IMR-90 (cell line): ENCODE results near the gene AGAP1. TPM values are rescaled to one million over a fixed set of nuclear protein-coding genes. Genes with fewer than 3 reads are reported as not detected.

Source experiments
- ATAC-seq: fragments of 200-7000 bp; cut with Tn5 transposase; 2 replicates; pipeline ENCODE4 v1.9.1; 2020; ENCODE audit warnings: low read depth, mild to moderate bottlenecking, moderate library complexity
- BruUV-seq: library from RNA; stranded (reverse); fragments of 400-500 nt; replicated peaks from 2 replicates; lab custom pipeline; 2021; lab: Mats Ljungman, UMichigan
- CTCF ChIA-PET: fragments of 300-600 bp; formaldehyde crosslinking; extraction: SDS; loops from one replicate; lab custom pipeline; 2021; ENCODE audit warnings: antibody characterized with exemption; lab: Yijun Ruan, JAX
- POLR2A ChIA-PET: fragments of 300-600 bp; sonication (Branson Sonifier 250); formaldehyde crosslinking; loops from one replicate; lab custom pipeline; 2022; ENCODE audit warnings: antibody characterized with exemption; ENCODE audit not compliant: unreplicated experiment; lab: Charles Lee
- DNase-seq: peaks from one replicate; pipeline ENCODE4 v3.0.0; 2013
- H2AFZ ChIP-seq: replicated peaks from 2 replicates; pipeline ENCODE3; 2013; ENCODE audit warnings: low read length, mild to moderate bottlenecking; ENCODE audit not compliant: poor library complexity
- H2AK5ac ChIP-seq: 2 replicates; pipeline ENCODE4 v1.6.1; 2013; ENCODE audit warnings: low read depth, low read length, inconsistent platforms
- H2AK9ac ChIP-seq: replicated peaks from 2 replicates; pipeline ENCODE3; 2013; ENCODE audit warnings: mild to moderate bottlenecking, low read depth, low read length, moderate library complexity; ENCODE audit not compliant: poor library complexity
- H2BK120ac ChIP-seq: 2 replicates; pipeline ENCODE4 v1.6.1; 2013; ENCODE audit warnings: low read depth, low read length, inconsistent platforms
- H2BK15ac ChIP-seq: 3 replicates; pipeline ENCODE4 v1.6.1; 2013; ENCODE audit warnings: low read depth, low read length, inconsistent platforms
- H2BK20ac ChIP-seq: 2 replicates; pipeline ENCODE4 v1.6.1; 2013; ENCODE audit warnings: low read depth, mild to moderate bottlenecking, inconsistent platforms, low read length, moderate library complexity
- H2BK5ac ChIP-seq: 2 replicates; pipeline ENCODE4 v1.6.1; 2013; ENCODE audit warnings: mild to moderate bottlenecking, low read depth, low read length, inconsistent platforms; ENCODE audit not compliant: poor library complexity, severe bottlenecking
- H3K14ac ChIP-seq: replicated peaks from 2 replicates; pipeline ENCODE4 v1.6.1; 2013; ENCODE audit warnings: low read depth, low read length, inconsistent platforms
- H3K18ac ChIP-seq: 2 replicates; pipeline ENCODE4 v1.6.1; 2013; ENCODE audit warnings: low read depth, low read length, control low read depth
- H3K23ac ChIP-seq: 2 replicates; pipeline ENCODE4 v1.6.1; 2013; ENCODE audit warnings: low read depth, low read length, inconsistent platforms
- H3K27ac ChIP-seq: 2 replicates; pipeline ENCODE4 v1.5.1; 2013; ENCODE audit warnings: mild to moderate bottlenecking, control low read depth, low read length; ENCODE audit not compliant: insufficient read depth
- H3K27me3 ChIP-seq: 2 replicates; pipeline ENCODE4 v1.6.1; 2013; ENCODE audit warnings: low read length; ENCODE audit not compliant: control insufficient read depth, insufficient read depth
- H3K36me3 ChIP-seq: 2 replicates; pipeline ENCODE4 v1.6.1; 2013; ENCODE audit warnings: low read length, mixed read lengths; ENCODE audit not compliant: control insufficient read depth, insufficient read depth
- H3K4ac ChIP-seq: 2 replicates; pipeline ENCODE4 v1.6.1; 2013; ENCODE audit warnings: low read depth, low read length, inconsistent platforms
- H3K4me1 ChIP-seq: 2 replicates; pipeline ENCODE4 v1.6.1; 2013; ENCODE audit warnings: low read length, mixed read lengths; ENCODE audit not compliant: control insufficient read depth, insufficient read depth
- H3K4me2 ChIP-seq: 2 replicates; pipeline ENCODE4 v1.6.1; 2013; ENCODE audit warnings: low read depth, mild to moderate bottlenecking, control low read depth, low read length, moderate library complexity
- H3K4me3 ChIP-seq: 2 replicates; pipeline ENCODE4 v1.5.1; 2013; ENCODE audit warnings: low read depth, mild to moderate bottlenecking, control low read depth, low read length, moderate library complexity; ENCODE audit not compliant: insufficient read depth
- H3K56ac ChIP-seq: 2 replicates; pipeline ENCODE4 v1.6.1; 2013; ENCODE audit warnings: low read length, inconsistent platforms; ENCODE audit not compliant: insufficient read depth; ENCODE audit errors: extremely low read depth
- H3K79me1 ChIP-seq, 2 experiments: 2 replicates each; pipeline ENCODE4 v1.6.1; 2013; ENCODE audit warnings: low read length in 2 of 2, inconsistent platforms in 1 of 2, low read depth in 1 of 2
- H3K9ac ChIP-seq: 2 replicates; pipeline ENCODE4 v1.6.1; 2013; ENCODE audit warnings: low read depth, low read length, control low read depth
- H3K9me1 ChIP-seq: 2 replicates; pipeline ENCODE4 v1.6.1; 2013; ENCODE audit warnings: low read length, inconsistent platforms; ENCODE audit not compliant: insufficient read depth
- H3K9me3 ChIP-seq: 2 replicates; pipeline ENCODE4 v1.6.1; 2013; ENCODE audit warnings: low read length; ENCODE audit not compliant: control insufficient read depth, insufficient read depth
- H4K20me1 ChIP-seq: 2 replicates; pipeline ENCODE4 v1.6.1; 2013; ENCODE audit warnings: low read length, inconsistent platforms; ENCODE audit not compliant: insufficient read depth
- H4K5ac ChIP-seq: 2 replicates; pipeline ENCODE4 v1.6.1; 2013; ENCODE audit warnings: mild to moderate bottlenecking, low read depth, low read length, control low read depth
- H4K8ac ChIP-seq, 2 experiments: 2 replicates each; pipeline ENCODE4 v1.6.1; 2013; ENCODE audit warnings: low read depth in 2 of 2, low read length in 2 of 2, control low read depth in 1 of 2, inconsistent platforms in 1 of 2
- H4K91ac ChIP-seq: 2 replicates; pipeline ENCODE4 v1.6.1; 2013; ENCODE audit warnings: low read depth, low read length, inconsistent platforms; ENCODE audit not compliant: insufficient read depth
- FOS ChIP-seq: fragments of 150-350 bp; IDR thresholded peaks from 2 replicates; pipeline ENCODE4 v1.6.1; 2016; ENCODE audit warnings: low read depth, low read length
- MAZ ChIP-seq: IDR thresholded peaks from 2 replicates; pipeline ENCODE4 v1.6.1; 2012; ENCODE audit warnings: low read depth, mild to moderate bottlenecking, low read length, improper control_type of control experiment, moderate library complexity, borderline replicate concordance
- POLR2A ChIP-seq: IDR thresholded peaks from 2 replicates; pipeline ENCODE4 v1.6.1; 2012; ENCODE audit warnings: mild to moderate bottlenecking, low read depth, low read length
- RAD21 ChIP-seq: IDR thresholded peaks from 2 replicates; pipeline ENCODE4 v1.6.1; 2012; ENCODE audit warnings: low read length, improper control_type of control experiment
- SMC3 ChIP-seq: fragments of 150-350 bp; IDR thresholded peaks from 2 replicates; pipeline ENCODE4 v1.6.1; 2016; ENCODE audit warnings: low read depth, mild to moderate bottlenecking, antibody characterized with exemption, low read length, moderate library complexity
- WGBS, 2 experiments: methylation state at CpG; one replicate each; pipeline versions ENCODE4 v1.1.5 to v1.1.7; 2013; ENCODE audit warnings: missing lambda C conversion rate in 2 of 2; ENCODE audit not compliant: insufficient read length in 1 of 2; ENCODE audit errors: extremely low coverage in 2 of 2; 5-methylcytosine and 5-hydroxymethylcytosine counted together
- dilution Hi-C: fragments of 300-500 bp; cut with HindIII; formaldehyde crosslinking; loops from one replicate; pipeline ENCODE4 v1.14.3; 2018; ENCODE audit warnings: low sequenced_read_pairs; ENCODE audit not compliant: unreplicated experiment
- in situ Hi-C: fragments of 300-500 bp; cut with MboI; formaldehyde crosslinking; loops from 3 replicates; pipeline ENCODE4 v1.14.3; 2019; ENCODE audit warnings: low sequenced_read_pairs, inconsistent platforms, mixed read lengths
- intact Hi-C: fragments of 100-400 bp; cut with micrococcal nuclease; formaldehyde crosslinking; loops from 2 replicates; pipeline ENCODE4 v1.10.0; 2022
- polyA plus RNA-seq, 3 experiments: library from polyadenylated mRNA; depleted of rRNA; stranded (reverse); fragments of >200 nt; gene quantifications; 2 replicates each; pipeline ENCODE4 v1.2.3, GENCODE V29; 2012; ENCODE audit warnings: low replicate concordance in 1 of 3
- total RNA-seq: library from RNA; depleted of rRNA; stranded (reverse); fragments of >200 nt; gene quantifications from 2 replicates; pipeline ENCODE4 v1.2.3, GENCODE V29; 2012
- TF ChIP-seq, protein P1 (sequence below): fragments of 150-350 bp; IDR thresholded peaks from 2 replicates; pipeline ENCODE4 v1.6.1; 2017; ENCODE audit warnings: mild to moderate bottlenecking, antibody characterized with exemption, low read length, low read depth
- TF ChIP-seq, protein P2 (sequence below): fragments of 150-350 bp; IDR thresholded peaks from 2 replicates; pipeline ENCODE4 v1.6.1; 2016; ENCODE audit warnings: low read depth, mild to moderate bottlenecking, low read length, moderate library complexity, borderline replicate concordance

Gene AGAP1
- total and polyA plus RNA-seq, 2 of the 4 experiments (the other 2 are of a cell fraction): 15.1 to 16.4 TPM

DNA sequence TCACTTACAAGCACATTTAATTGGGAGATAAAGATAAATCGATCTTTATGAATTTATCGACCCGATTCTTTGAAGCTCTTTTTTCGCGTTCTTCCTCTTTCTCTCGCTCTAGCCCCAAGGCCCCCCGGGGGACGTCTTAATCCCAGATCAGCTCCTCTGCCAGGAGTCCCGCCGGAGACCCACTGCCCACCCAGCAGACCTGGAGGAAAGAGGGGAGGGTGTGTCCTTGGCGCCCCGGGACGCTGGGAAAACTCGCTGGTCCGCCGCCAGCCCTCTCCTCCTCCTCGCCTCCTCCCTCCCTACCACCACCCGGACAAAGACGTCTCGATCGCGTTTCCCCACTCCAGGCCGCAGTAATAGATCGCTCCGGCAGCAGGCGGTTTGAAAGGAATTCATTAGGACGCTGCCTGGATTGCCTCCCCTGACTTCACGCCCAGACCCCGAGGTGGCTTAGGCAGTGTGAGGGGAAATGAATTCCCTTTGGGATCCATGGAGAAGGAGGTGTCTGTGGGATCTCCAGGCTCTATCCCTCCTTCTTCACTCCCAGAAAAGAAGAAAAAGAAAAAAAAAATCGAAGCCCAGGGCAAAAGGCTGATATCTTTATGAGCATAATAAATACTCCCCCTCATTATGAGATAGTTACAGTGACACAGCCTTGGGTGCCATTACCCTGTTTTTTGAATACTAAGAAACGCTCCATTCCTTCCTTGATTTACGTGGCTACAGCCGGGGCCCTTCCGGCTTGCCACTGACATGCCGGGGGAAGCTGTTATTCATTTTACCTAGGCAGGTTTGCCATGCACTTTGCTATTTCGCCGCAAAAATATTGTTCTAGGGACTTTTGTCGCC lies 676.1 kb downstream of the AGAP1 start (continued):
- TF ChIP-seq MAZ (no peak), POLR2A (no peak)

DNA sequence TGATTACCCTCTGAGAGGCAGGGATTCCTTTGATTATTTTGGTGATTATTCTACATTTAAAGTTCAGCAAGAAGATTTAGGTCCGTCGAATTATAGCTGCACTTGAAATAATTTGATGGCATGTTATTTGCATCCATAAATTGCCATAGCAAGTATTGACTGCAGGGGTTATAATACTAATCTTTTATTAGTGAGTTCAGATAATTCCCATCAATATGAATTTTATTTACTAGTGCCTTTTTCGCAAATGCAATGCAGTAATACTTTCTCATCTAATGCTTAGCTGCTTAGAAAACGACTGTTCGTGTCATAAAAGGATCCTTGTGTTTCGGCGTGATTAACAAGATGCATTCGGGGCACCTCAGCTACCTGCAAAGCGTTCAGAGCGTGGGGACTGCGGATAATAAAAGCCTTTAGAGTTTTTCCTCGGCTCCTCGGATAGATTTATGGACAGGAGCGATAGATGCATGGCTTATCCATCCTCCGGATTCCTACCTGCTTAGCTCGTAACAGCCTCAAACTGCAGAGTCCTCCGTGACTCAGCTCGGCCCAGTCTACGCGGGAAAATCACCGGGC lies 676.8 kb downstream of the AGAP1 start:
- Histone ChIP-seq H2BK5ac (no peak overlapping the region), H3K4me3 (no peak overlapping the region), H3K27me3 (peaks cover 93% of the 10 kb centered on the region), H2AK9ac (no peak overlapping the region), H3K36me3 (no peaks in the 10 kb centered on the region), H3K14ac (no peak overlapping the region), H3K9me1 (no peaks in the 10 kb centered on the region; the same call in 1 of the 2 replicates), H4K91ac (no peak overlapping the region), H4K5ac (no peak overlapping the region), H3K4ac (no peak overlapping the region), H3K79me1 (no peaks in the 10 kb centered on the region), H3K27ac (no peak overlapping the region), H2BK120ac (no peak overlapping the region), H3K23ac (no peak overlapping the region), H3K9ac (no peak overlapping the region), H3K18ac (no peak overlapping the region), H3K4me1 (no peaks in the 10 kb centered on the region; the same call in 1 of the 2 replicates), H2BK15ac (no peak overlapping the region), H3K9me3 (peaks cover 17% of the 10 kb centered on the region; the same call in 1 of the 2 replicates), H4K8ac (no peak overlapping the region), H2AFZ (no peak overlapping the region), H2AK5ac (no peak overlapping the region), H2BK20ac (no peak overlapping the region), H4K20me1 (no peaks in the 10 kb centered on the region; the same call in 1 of the 2 replicates), H3K4me2 (no peak overlapping the region), H3K56ac (no peak overlapping the region)
- 2% methylated on average over 7 of the region's 21 CpGs; no CpG with 5 or more reads in 1 of the 2 experiments for WGBS, 2 experiments
- dilution Hi-C loops (no loop called here), intact Hi-C loops (loop anchor here (10.0 kb wide), 1 partner anchor 226 kb away; no protein-coding TSS in a partner anchor), in situ Hi-C loops (loop anchor here (25.0 kb wide), 1 partner anchor 558 kb away; no protein-coding TSS in a partner anchor)
- TF ChIP-seq RAD21 (no peak), SMC3 (no peak), FOS (no peak), POLR2A (no peak)
- TF ChIP-seq, protein P1, sequence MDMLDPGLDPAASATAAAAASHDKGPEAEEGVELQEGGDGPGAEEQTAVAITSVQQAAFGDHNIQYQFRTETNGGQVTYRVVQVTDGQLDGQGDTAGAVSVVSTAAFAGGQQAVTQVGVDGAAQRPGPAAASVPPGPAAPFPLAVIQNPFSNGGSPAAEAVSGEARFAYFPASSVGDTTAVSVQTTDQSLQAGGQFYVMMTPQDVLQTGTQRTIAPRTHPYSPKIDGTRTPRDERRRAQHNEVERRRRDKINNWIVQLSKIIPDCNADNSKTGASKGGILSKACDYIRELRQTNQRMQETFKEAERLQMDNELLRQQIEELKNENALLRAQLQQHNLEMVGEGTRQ: no peak
- TF ChIP-seq, protein P2, sequence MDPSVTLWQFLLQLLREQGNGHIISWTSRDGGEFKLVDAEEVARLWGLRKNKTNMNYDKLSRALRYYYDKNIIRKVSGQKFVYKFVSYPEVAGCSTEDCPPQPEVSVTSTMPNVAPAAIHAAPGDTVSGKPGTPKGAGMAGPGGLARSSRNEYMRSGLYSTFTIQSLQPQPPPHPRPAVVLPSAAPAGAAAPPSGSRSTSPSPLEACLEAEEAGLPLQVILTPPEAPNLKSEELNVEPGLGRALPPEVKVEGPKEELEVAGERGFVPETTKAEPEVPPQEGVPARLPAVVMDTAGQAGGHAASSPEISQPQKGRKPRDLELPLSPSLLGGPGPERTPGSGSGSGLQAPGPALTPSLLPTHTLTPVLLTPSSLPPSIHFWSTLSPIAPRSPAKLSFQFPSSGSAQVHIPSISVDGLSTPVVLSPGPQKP: no peak
- ChIA-PET CTCF (interaction anchor here (0.7 kb wide), 1 partner anchor 391 kb away, joined by 4 read pairs; no protein-coding TSS in a partner anchor), POLR2A (no interaction called here)
- ATAC-seq (no peak), DNase-seq (no peak)
- BruUV-seq: no TSS peak
